Right renal pelvis (tissue), 4 donors: ENCODE data around the gene CEP164. TPM values are rescaled to one million over a fixed set of nuclear protein-coding genes. Genes with fewer than 3 reads are reported as not detected.
A peak's percentile ranks its signal among the peaks of the same experiment; 100 is the strongest.

ENCODE experiments used
- DNase-seq, 4 donors: peaks; one replicate each; pipeline ENCODE4 v3.0.0-alpha.2; 2013; ENCODE audit warnings: low read depth in 4 of 4, low spot score in 3 of 4, missing footprints in 1 of 4
- polyA plus RNA-seq, 4 donors: library from polyadenylated mRNA; unstranded; fragments of 120-200 nt; gene quantifications; one replicate each; pipeline ENCODE4 v1.2.1, GENCODE V29; 2013; ENCODE audit not compliant: insufficient read length in 4 of 4

The CEP164 gene
- polyA plus RNA-seq: 10 to 100 TPM; 20.0 to 27.4 (median 24.2) TPM

DNA sequence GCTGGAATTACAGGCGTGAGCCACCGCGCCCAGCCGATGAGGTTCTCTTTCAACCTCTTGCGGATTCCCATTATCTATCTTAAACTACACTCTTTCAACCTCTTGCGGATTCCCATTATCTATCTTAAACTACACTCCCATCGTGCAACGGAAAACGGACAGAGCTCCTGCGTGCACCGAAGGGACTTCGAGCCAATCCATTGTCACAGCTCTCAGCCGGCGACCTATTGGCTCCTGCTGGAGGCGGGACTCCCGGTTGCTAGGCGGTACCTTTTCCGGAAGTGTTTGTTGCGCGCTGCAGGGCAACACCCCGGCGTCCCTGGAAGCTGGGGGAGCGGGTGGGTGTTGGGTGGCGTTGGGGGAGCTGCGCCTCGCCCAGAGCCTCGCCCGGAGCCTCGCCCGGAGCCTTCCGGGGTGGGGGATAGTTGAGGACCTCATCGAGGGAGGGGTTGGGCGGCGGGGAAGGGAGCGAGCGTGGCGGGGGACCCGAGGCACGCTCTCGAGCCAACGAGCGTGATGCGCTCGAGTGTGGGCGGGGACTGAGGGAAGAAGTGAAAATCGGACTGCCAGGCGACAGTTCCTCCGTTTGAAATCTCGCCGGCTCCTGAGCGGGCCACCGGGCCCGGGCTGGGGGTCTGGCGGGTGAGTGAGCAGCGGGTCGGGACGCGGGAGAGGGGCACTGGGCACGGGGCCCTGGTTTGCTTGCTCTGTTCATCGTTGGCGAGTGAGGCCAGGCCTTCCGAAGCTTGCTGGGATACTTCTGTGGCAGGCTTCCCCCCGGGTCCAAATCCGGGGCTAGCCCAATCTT, at the start of gene CEP164:
Gene CEP164, plus strand, starts transcription at position 288 of the 808 bp plus-strand sequence. CDS start 10,733 bp downstream, outside the sequence.
- peak; percentile 86 to 92 (median 89) for DNase-seq

DNA sequence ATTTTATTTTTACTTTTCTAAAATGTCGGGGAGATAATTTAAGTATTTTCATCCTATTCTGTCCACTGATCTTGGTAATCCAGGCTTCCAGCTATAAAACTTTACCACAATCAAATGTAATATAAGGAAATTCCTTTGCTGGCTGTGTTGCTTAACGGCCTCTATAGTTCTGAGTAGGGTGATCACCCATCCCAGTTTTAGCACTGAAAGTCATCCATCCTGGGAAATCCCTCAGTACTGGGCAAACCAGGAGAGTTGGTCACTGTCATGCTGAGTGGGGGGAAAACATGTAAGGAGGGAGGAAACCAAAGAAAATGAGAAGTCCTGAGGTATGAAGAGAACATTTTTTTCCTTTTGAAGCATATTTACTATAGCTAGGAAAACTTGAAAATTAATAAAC, 49.3 kb upstream of the CEP164 start:
- DNase-seq: no peak

DNA sequence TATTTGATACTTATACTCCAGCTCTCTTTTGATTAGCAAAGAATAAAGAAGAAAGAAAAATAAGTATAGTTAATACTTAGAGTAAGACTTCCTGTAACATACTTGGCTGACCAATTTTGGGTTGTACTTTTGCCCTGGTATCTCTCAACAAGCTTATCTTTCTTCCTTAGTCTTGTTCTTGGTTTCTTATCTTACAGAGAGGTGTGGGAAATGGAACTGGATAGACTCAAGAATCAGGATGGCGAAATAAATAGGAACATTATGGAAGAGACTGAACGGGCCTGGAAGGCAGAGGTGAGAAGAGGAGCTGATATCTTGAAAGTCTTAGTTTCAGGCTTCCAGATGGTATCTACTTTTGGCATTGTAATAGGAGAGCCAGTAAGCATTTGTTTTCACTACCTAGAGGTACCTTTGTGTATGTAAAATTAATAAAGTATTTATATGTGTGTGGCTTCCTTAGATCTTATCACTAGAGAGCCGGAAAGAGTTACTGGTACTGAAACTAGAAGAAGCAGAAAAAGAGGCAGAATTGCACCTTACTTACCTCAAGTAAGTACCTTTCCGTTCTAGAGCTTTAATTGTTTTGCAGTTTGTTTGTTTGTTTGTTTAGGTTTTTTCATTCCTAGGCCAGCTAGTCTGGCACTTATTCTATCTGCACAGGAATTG, 47.8 kb upstream of the CEP164 start:
- no peak for DNase-seq

- DNase-seq: no peak
Measured at GRCh38 chr11:117281159-117281558, 46.5 kb upstream of the CEP164 start.

DNA sequence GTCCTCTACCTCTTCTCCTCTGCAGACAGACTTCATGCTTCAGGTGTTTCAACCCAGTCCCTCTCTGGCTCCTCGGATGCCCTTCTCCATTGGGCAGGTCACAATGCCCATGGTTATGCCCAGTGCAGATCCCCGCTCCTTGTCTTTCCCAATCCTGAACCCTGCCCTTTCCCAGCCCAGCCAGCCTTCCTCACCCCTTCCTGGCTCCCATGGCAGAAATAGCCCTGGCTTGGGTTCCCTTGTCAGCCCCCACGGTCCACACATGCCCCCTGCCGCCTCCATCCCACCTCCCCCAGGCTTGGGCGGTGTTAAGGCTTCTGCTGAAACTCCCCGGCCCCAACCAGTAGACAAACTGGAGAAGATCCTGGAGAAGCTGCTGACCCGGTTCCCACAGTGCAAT, 45.8 kb upstream of the CEP164 start:
- no peak for DNase-seq

GRCh38 chr11:117282956-117283355, 44.7 kb upstream of the CEP164 start:
- no peak for DNase-seq

DNA sequence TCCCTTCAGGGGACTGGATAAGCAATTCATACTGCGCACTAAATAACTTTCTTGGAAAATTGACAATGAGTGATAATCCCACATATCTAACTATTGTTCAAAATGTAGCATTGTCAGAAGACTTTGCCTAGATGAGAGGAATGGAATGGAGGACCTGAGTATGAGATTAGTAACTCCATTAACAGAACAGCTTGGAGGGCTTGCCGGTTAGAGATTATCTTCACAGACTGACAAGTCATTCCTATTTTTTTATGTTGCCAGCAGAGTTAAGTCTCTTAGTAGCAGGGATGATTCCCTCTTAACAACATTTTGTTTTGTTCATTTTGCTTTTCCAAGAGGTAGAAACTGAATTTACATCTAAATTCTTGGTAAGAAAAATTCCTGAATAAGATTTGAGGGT, 43.6 kb upstream of the CEP164 start:
- no peak for DNase-seq

- no peak for DNase-seq
Measured at GRCh38 chr11:117286588-117286987, 41.1 kb upstream of the CEP164 start.

GRCh38 chr11:117287668-117288067, 40.0 kb upstream of the CEP164 start:
- no peak for DNase-seq

GRCh38 chr11:117289795-117290194, 37.9 kb upstream of the CEP164 start:
- DNase-seq: no peak

GRCh38 chr11:117290809-117291396, 36.8 kb upstream of the CEP164 start, which contains the start of gene BACE1-AS:
TSS of gene BACE1-AS (plus strand) at chr11:117291346.
- no peak for DNase-seq

- no peak for DNase-seq
Measured at GRCh38 chr11:117292616-117293015, 35.0 kb upstream of the CEP164 start.

GRCh38 chr11:117295438-117296137, 32.1 kb upstream of the CEP164 start:
- no peak for DNase-seq

GRCh38 chr11:117296881-117297280, 30.8 kb upstream of the CEP164 start:
- DNase-seq: no peak

- no peak for DNase-seq
Measured at GRCh38 chr11:117298195-117298594, 29.5 kb upstream of the CEP164 start.

DNA sequence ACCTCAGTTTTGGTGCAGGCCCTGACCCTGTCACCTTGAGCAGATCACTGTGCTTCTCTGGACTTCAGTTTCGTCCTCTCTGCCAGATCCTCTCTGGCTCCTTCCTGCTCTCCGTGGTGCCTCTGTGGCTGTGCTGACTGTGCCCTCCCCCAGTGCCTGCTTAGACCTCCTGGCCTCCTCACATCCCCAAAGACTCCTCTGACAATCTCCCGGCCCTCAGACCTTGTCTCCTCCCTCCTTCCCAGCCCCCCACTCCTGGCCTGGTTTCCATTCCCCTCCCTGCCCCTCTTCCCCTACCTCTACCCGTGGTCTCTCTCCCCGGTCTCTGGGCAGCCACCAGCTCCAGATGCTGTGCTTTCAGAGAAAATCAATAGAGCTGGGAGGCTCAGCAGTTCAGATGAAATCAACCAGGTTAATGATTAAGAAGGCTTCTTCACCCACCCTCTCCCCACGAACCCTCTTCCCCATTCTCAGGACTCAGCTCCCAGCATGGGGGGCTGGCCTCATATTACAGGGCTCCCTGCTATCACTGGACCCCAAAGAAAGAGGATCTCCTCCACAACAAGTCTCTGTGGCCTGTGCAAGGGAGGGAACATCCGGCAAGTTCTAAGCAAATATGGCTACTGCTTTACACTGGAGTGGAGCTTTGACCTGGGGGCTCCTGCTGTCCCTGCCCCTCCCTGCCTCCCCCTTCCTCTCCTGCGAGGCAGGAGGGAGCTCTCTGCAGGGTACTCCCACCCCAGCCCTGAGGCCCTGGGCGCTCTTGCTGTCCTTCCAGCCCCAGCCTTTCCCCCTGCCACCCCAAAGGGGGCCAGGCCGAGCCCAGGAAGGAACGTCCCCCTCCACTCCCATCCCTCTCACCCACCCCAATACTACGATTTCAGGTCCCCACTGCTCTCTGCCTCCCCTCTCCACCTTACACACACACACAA, 28.0 kb upstream of the CEP164 start:
- DNase-seq: peak in 1 of 4 donors; percentile 30

GRCh38 chr11:117300283-117300663, 27.4 kb upstream of the CEP164 start:
- DNase-seq: peak in 3 of 4 donors; percentile 59 to 67 (median 65)

GRCh38 chr11:117300773-117301172, 26.9 kb upstream of the CEP164 start:
- peak in 1 of 4 donors; percentile 52 for DNase-seq

GRCh38 chr11:117302228-117302627, 25.4 kb upstream of the CEP164 start:
- no peak for DNase-seq

DNA sequence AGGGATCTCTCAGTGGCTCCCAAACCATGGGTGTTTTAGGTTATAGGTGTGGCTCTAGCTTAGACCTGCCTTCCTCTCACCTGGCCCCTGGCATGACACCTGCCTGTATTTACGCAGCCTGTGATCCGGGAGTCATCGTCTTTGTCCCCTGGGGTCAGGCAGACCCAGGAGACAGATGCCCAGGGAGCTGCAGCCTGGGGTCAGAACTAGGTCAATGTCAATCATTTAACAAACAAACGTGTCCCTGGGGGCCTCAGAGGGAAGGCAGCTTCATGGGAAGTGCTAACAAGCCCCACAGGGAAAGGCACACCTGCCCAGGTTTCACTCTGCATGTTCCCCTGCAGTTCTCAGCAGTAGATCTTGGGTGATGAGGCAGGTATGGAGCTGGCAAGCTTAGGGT, 24.6 kb upstream of the CEP164 start:
- DNase-seq: no peak
